ENCODE results near the gene CCDC80. TPM values are rescaled to one million over a fixed set of nuclear protein-coding genes. Genes with fewer than 3 reads are reported as not detected.

CCDC80 gene
- total RNA-seq, 4 donors from 2014 or later, result 29.7 to 207 (median 120) TPM

GRCh38 chr3:112651071-112651470 lies 10.1 kb upstream of the CCDC80 start:
- no peaks in the 10 kb centered on the region for H3K9me3 ChIP-seq
- H3K4me1 ChIP-seq, result peaks cover 0 to 10% of the 10 kb centered on the region in 2 donors
- intact Hi-C loops (cut with DNase I; ENCODE audit: low total_unique reads), result no loop called here
- no peaks in the 10 kb centered on the region for H3K27me3 ChIP-seq
- H3K27ac ChIP-seq, result no peak overlapping the region
- no peak overlapping the region for H3K4me3 ChIP-seq
- no peaks in the 10 kb centered on the region for H3K36me3 ChIP-seq
- no peak for DNase-seq
- TF ChIP-seq CTCF (IDR thresholded peaks at IDR 0.05), result no peak
- no peak for TF ChIP-seq POLR2A (IDR thresholded peaks at IDR 0.05)

GRCh38 chr3:112650482-112650881 lies 9.5 kb upstream of the CCDC80 start:
- intact Hi-C loops (cut with DNase I; ENCODE audit: low total_unique reads), result no loop called here
- H3K27ac ChIP-seq, result no peak overlapping the region

GRCh38 chr3:112649478-112649735 lies 8.5 kb upstream of the CCDC80 start:
- Histone ChIP-seq H3K27me3 (no peaks in the 10 kb centered on the region), H3K27ac (no peak overlapping the region), H3K4me1 (peaks cover 0 to under 1% of the 10 kb centered on the region in 2 donors), H3K9me3 (no peaks in the 10 kb centered on the region), H3K36me3 (no peaks in the 10 kb centered on the region), H3K4me3 (no peak overlapping the region)
- no peak for DNase-seq
- TF ChIP-seq CTCF (IDR thresholded peaks at IDR 0.05) (no peak), POLR2A (IDR thresholded peaks at IDR 0.05) (no peak)
- intact Hi-C loops (cut with DNase I; ENCODE audit: low total_unique reads), result no loop called here

More at GRCh38 chr3:112650482-112650881, 9.5 kb upstream of the CCDC80 start:
- Histone ChIP-seq H3K36me3 (no peaks in the 10 kb centered on the region), H3K9me3 (no peaks in the 10 kb centered on the region), H3K27me3 (no peaks in the 10 kb centered on the region), H3K4me3 (no peak overlapping the region), H3K4me1 (peaks cover 0 to 10% of the 10 kb centered on the region in 2 donors)
- no peak for TF ChIP-seq CTCF (IDR thresholded peaks at IDR 0.05)
- TF ChIP-seq POLR2A (IDR thresholded peaks at IDR 0.05), result no peak
- DNase-seq, result no peak

- TF ChIP-seq CTCF (IDR thresholded peaks at IDR 0.05) (no peak), POLR2A (IDR thresholded peaks at IDR 0.05) (no peak)
- intact Hi-C loops (cut with DNase I; ENCODE audit: low total_unique reads), result no loop called here
- H3K9me3 ChIP-seq, result no peaks in the 10 kb centered on the region
- H3K27me3 ChIP-seq, result no peaks in the 10 kb centered on the region
- H3K4me1 ChIP-seq, result peaks cover 0 to 2% of the 10 kb centered on the region in 2 donors
- H3K36me3 ChIP-seq, result no peaks in the 10 kb centered on the region
- H3K4me3 ChIP-seq, result no peak overlapping the region
- no peak for DNase-seq
- no peak overlapping the region for H3K27ac ChIP-seq
These were observed 6.2 kb upstream of the CCDC80 start for GRCh38 chr3:112647122-112647521.

- Histone ChIP-seq H3K4me3 (no peak overlapping the region), H3K9me3 (no peaks in the 10 kb centered on the region), H3K36me3 (no peaks in the 10 kb centered on the region), H3K4me1 (peaks cover 1 to 4% of the 10 kb centered on the region in 2 donors), H3K27me3 (no peaks in the 10 kb centered on the region), H3K27ac (no peak overlapping the region)
- intact Hi-C loops (cut with DNase I; ENCODE audit: low total_unique reads), result no loop called here
- no peak for TF ChIP-seq CTCF (IDR thresholded peaks at IDR 0.05)
- no peak for TF ChIP-seq POLR2A (IDR thresholded peaks at IDR 0.05)
- DNase-seq, result no peak
These were observed 5.7 kb upstream of the CCDC80 start for GRCh38 chr3:112646623-112647022.
